Liver (tissue), 9 donors: ENCODE results near the gene SELENOM. TPM values are rescaled to one million over a fixed set of nuclear protein-coding genes. Genes with fewer than 3 reads are reported as not detected.

Source experiments
- DNase-seq: peaks from one replicate; pipeline ENCODE4 v3.0.0-alpha.2; 2017; ENCODE audit warnings: low spot score
- H3K27ac ChIP-seq, 2 donors: one replicate each; pipeline ENCODE4 v1.7.0; 2013; ENCODE audit warnings: inconsistent platforms in 2 of 2, low read length in 2 of 2, control low read depth in 1 of 2, low read depth in 1 of 2, mild to moderate bottlenecking in 1 of 2
- H3K27me3 ChIP-seq, 4 donors: one replicate each; pipeline versions ENCODE4 v1.6.1 to v1.7.0; 2013; ENCODE audit warnings: low read length in 3 of 4, inconsistent platforms in 1 of 4, mild to moderate bottlenecking in 1 of 4, moderate library complexity in 1 of 4; ENCODE audit not compliant: control insufficient read depth in 4 of 4, insufficient read depth in 4 of 4
- H3K36me3 ChIP-seq, 4 donors: one replicate each; pipeline versions ENCODE4 v1.6.1 to v1.7.0; 2013; ENCODE audit warnings: low read length in 3 of 4, mild to moderate bottlenecking in 3 of 4, low read depth in 1 of 4, moderate library complexity in 1 of 4; ENCODE audit not compliant: control insufficient read depth in 4 of 4, insufficient read depth in 3 of 4
- H3K4me1 ChIP-seq, 4 donors: one replicate each; pipeline versions ENCODE4 v1.6.1 to v1.7.0; 2013; ENCODE audit warnings: low read length in 3 of 4, mild to moderate bottlenecking in 3 of 4, moderate library complexity in 1 of 4; ENCODE audit not compliant: control insufficient read depth in 4 of 4, insufficient read depth in 4 of 4
- H3K4me3 ChIP-seq, 3 donors: one replicate each; pipeline versions ENCODE4 v1.6.1 to v1.7.0; 2013; ENCODE audit warnings: low read length in 3 of 3, control low read depth in 1 of 3, low read depth in 1 of 3, mild to moderate bottlenecking in 1 of 3
- H3K9ac ChIP-seq, 2 donors: one replicate each; pipeline ENCODE4 v1.7.0; 2013; ENCODE audit warnings: low read length in 2 of 2, mild to moderate bottlenecking in 2 of 2, moderate library complexity in 2 of 2, control low read depth in 1 of 2, low read depth in 1 of 2
- H3K9me3 ChIP-seq, 4 donors: one replicate each; pipeline versions ENCODE4 v1.6.1 to v1.7.0; 2013; ENCODE audit warnings: low read length in 3 of 4; ENCODE audit not compliant: control insufficient read depth in 4 of 4
- ATF3 ChIP-seq: IDR thresholded peaks from 2 replicates; pipeline ENCODE4 v1.6.1; 2016; ENCODE audit warnings: antibody characterized with exemption
- CTCF ChIP-seq: fragments of 150-350 bp; IDR thresholded peaks from 2 replicates; pipeline ENCODE4 v1.5.1; 2017; ENCODE audit warnings: improper control_type of control experiment, low read depth, low read length; ENCODE audit not compliant: missing input control
- EGR1 ChIP-seq, 2 donors: IDR thresholded peaks; 2 replicates each; pipeline ENCODE4 v1.6.1; 2016 to 2018; ENCODE audit warnings: antibody characterized with exemption in 2 of 2, low read depth in 2 of 2
- FOXA1 ChIP-seq: IDR thresholded peaks from 2 replicates; pipeline ENCODE4 v1.6.1; 2016; ENCODE audit warnings: antibody characterized with exemption
- FOXA2 ChIP-seq: IDR thresholded peaks from 2 replicates; pipeline ENCODE4 v1.6.1; 2016; ENCODE audit warnings: antibody characterized with exemption
- GABPA ChIP-seq, 2 donors: IDR thresholded peaks in 1 of 2; conservative IDR thresholded peaks in 1 of 2; 2 replicates each; pipeline ENCODE4 v1.6.1; 2016; ENCODE audit warnings: antibody characterized with exemption in 2 of 2, mild to moderate bottlenecking in 1 of 2, moderate library complexity in 1 of 2
- HNF4A ChIP-seq, 2 donors: conservative IDR thresholded peaks; 2 replicates each; pipeline ENCODE4 v1.6.1; 2016; ENCODE audit warnings: antibody characterized with exemption in 2 of 2, mild to moderate bottlenecking in 2 of 2
- HNF4G ChIP-seq: IDR thresholded peaks from 2 replicates; pipeline ENCODE4 v1.6.1; 2016; ENCODE audit warnings: antibody characterized with exemption
- JUND ChIP-seq, 2 donors: IDR thresholded peaks; 2 replicates each; pipeline ENCODE4 v1.6.1; 2016; ENCODE audit warnings: antibody characterized with exemption in 2 of 2
- MAX ChIP-seq: IDR thresholded peaks from 2 replicates; pipeline ENCODE4 v1.6.1; 2016; ENCODE audit warnings: antibody characterized with exemption
- NR2F2 ChIP-seq: IDR thresholded peaks from 2 replicates; pipeline ENCODE4 v1.6.1; 2016; ENCODE audit warnings: antibody characterized with exemption
- RAD21 ChIP-seq, 2 donors: IDR thresholded peaks; 2 replicates each; pipeline ENCODE4 v1.6.1; 2016; ENCODE audit warnings: antibody characterized with exemption in 2 of 2, mild to moderate bottlenecking in 2 of 2
- REST ChIP-seq: IDR thresholded peaks from 2 replicates; pipeline ENCODE4 v1.6.1; 2016; ENCODE audit warnings: antibody characterized with exemption, mild to moderate bottlenecking
- RXRA ChIP-seq, 2 donors: IDR thresholded peaks; 2 replicates each; pipeline ENCODE4 v1.6.1; 2017 to 2018; ENCODE audit warnings: antibody characterized with exemption in 2 of 2, mild to moderate bottlenecking in 1 of 2
- SP1 ChIP-seq: IDR thresholded peaks from 2 replicates; pipeline ENCODE4 v1.6.1; 2018; ENCODE audit warnings: antibody characterized with exemption, mild to moderate bottlenecking
- TAF1 ChIP-seq: conservative IDR thresholded peaks from 2 replicates; pipeline ENCODE4 v1.6.1; 2016; ENCODE audit warnings: antibody characterized with exemption, mild to moderate bottlenecking
- YY1 ChIP-seq: IDR thresholded peaks from 2 replicates; pipeline ENCODE4 v1.6.1; 2016; ENCODE audit warnings: antibody characterized with exemption, mild to moderate bottlenecking
- ZBTB33 ChIP-seq: IDR thresholded peaks from 2 replicates; pipeline ENCODE4 v1.6.1; 2016; ENCODE audit warnings: antibody characterized with exemption
- WGBS: extraction: QIAGEN DNeasy Blood & Tissue Kit; methylation state at CpG from one replicate; pipeline ENCODE4 v1.1.7; 2013; 5-methylcytosine and 5-hydroxymethylcytosine counted together
- polyA plus RNA-seq, 2 donors: library from polyadenylated mRNA; stranded (reverse) in 1 of 2; unstranded in 1 of 2; fragments of 200-250 nt in 1 of 2; fragments of >200 nt in 1 of 2; fragmentation: Nextera tagmentation in 1 of 2; extraction: Ambion mirVana in 1 of 2; gene quantifications; one replicate each; pipeline versions ENCODE4 v1.2.1 to v1.2.3, GENCODE V29; 2013 to 2015
- total RNA-seq, 2 donors: library from RNA; depleted of rRNA; stranded (reverse); fragments of >200 nt; gene quantifications; one replicate each; pipeline ENCODE4 v1.2.3, GENCODE V29; 2014
- donor health status: healthy.
- donor health status: healthy.
- donor health status: healthy.
- donor health status: healthy.
- donor health status: healthy.

SELENOM gene
- total and polyA plus RNA-seq, 4 donors: 3.0 to 17.3 (median 12.2) TPM

- no peak for TF ChIP-seq FOXA1
- TF ChIP-seq REST: no peak
- no peak for TF ChIP-seq GABPA (IDR thresholded peaks at IDR 0.05 in 1 of 2, conservative IDR thresholded peaks at IDR 0.05 in 1 of 2)
- TF ChIP-seq NR2F2: no peak
- no peak for TF ChIP-seq HNF4A (conservative IDR thresholded peaks at IDR 0.05)
- no peak for TF ChIP-seq CTCF
- no peak for TF ChIP-seq SP1
- no peak for TF ChIP-seq TAF1
- no peak for TF ChIP-seq YY1
- no peak for TF ChIP-seq RXRA (IDR thresholded peaks at IDR 0.05)
- TF ChIP-seq MAX: no peak
- no peak for TF ChIP-seq ZBTB33
- no peak for TF ChIP-seq RAD21 (IDR thresholded peaks at IDR 0.05)
- no peak for TF ChIP-seq ATF3
- no peak for TF ChIP-seq HNF4G
- TF ChIP-seq JUND (IDR thresholded peaks at IDR 0.05): no peak
- H3K4me1 ChIP-seq: no peaks in the 10 kb centered on the region
- no peak for DNase-seq
- H3K27ac ChIP-seq: no peak overlapping the region
- no peak overlapping the region for H3K4me3 ChIP-seq
- H3K36me3 ChIP-seq: no peaks in the 10 kb centered on the region
- H3K9ac ChIP-seq: no peak overlapping the region
- H3K9me3 ChIP-seq: no peaks in the 10 kb centered on the region
- H3K27me3 ChIP-seq: no peaks in the 10 kb centered on the region
- 89% methylated on average over 2 of the region's 2 CpGs for WGBS
These were observed 34.2 kb upstream of the SELENOM start for GRCh38 chr22:31141551-31141950.

GRCh38 chr22:31140746-31141145 lies 33.4 kb upstream of the SELENOM start:
- no peak for TF ChIP-seq FOXA2
- TF ChIP-seq HNF4A (conservative IDR thresholded peaks at IDR 0.05): no peak
- TF ChIP-seq JUND (IDR thresholded peaks at IDR 0.05): no peak
- TF ChIP-seq RAD21 (IDR thresholded peaks at IDR 0.05): no peak
- no peak for TF ChIP-seq EGR1 (IDR thresholded peaks at IDR 0.05; ENCODE audit: low read depth in 2 of 2)
- TF ChIP-seq ATF3: no peak
- TF ChIP-seq TAF1: no peak
- no peak for TF ChIP-seq CTCF
- TF ChIP-seq RXRA (IDR thresholded peaks at IDR 0.05): no peak
- Histone ChIP-seq H3K27ac (no peak overlapping the region), H3K4me3 (no peak overlapping the region), H3K27me3 (no peaks in the 10 kb centered on the region), H3K4me1 (no peaks in the 10 kb centered on the region), H3K36me3 (no peaks in the 10 kb centered on the region), H3K9ac (no peak overlapping the region), H3K9me3 (no peaks in the 10 kb centered on the region)
- no peak for DNase-seq
- 85% methylated on average over 5 of the region's 5 CpGs for WGBS
